HG02840 (cell line): ENCODE results near the gene TFCP2L1.

Experiments
- ATAC-seq: cut with Tn5 transposase; IDR thresholded peaks from one replicate; pipeline ENCODE4 v1.9.1; 2021; ENCODE audit warnings: mild to moderate bottlenecking, moderate library complexity, moderate number of reproducible peaks; ENCODE audit not compliant: unreplicated experiment, low FRiP score

Gene TFCP2L1

GRCh38 chr2:121201796-121202195 lies 83.2 kb downstream of the TFCP2L1 start:
- ATAC-seq, result no peak

GRCh38 chr2:121200419-121201315 lies 84.3 kb downstream of the TFCP2L1 start:
- no peak for ATAC-seq

GRCh38 chr2:121200011-121200347 lies 85.0 kb downstream of the TFCP2L1 start:
- ATAC-seq, result no peak

DNA sequence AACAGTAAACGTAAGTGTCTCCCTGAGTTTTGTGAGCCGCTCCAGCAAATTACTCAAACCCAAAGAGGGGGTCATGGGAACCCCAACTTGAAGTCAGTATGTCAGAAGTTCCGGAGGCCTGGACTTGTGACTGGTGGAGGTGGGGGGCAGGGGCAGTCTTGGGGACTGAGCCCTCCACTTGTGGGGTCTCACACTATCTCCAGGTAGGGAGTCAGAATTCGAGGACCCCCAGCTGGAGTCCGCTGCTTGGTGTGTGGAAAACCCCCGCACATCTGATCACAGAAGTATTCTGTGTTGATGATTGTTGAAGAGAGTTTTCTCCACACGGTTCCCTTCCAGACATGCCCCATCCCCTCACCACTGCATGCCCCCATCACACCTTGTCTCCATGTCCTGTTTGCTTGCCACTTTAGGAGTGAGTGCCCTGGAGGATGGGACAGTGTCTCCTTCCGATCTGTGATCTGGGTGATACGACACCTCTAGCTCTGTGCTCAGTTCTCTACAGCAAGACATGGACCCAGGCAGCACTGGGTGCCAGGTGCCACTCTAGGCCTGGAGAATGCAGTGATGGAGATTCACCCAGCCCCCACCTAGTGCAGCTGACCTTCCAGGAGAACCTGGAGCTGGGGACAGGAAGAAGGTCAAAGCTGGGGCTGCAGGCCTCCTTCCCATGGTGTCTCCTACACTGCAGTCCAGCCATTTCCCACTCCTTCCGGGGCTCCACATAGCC lies 85.6 kb downstream of the TFCP2L1 start:
- no peak for ATAC-seq

DNA sequence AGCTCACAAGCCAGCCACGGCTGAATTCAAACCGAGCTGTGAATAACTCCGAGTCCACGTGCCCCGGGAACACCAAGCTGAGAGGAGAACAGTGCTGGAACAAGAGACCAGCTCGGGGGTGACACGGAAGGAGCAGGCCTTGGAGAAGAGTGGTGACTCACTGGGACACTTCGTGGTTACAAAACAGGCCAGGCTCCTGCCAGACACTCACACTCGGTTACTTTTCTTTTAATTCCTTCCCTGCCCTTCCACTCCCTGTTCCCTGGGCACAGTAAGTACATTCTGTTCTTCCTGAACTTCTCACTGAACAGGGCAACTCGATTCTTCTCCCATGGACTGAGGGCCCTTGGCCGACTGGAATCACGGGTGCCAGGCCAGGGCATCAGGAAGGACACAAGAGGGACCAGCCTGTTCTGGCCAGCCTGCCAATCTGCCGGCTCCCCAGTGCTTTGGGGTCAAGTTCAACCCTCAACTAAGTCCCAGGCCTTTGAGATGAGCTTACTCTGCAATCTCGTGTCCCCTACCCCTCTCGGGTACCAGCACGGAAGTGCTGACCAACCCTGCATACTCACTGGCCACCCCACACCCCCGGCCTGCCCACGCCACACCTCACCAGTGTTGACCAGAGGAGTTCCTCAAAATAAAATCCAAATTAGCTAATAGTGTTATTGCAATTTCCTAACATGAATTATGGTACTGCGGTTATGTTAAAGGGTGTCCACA lies 87.5 kb downstream of the TFCP2L1 start:
- no peak for ATAC-seq

DNA sequence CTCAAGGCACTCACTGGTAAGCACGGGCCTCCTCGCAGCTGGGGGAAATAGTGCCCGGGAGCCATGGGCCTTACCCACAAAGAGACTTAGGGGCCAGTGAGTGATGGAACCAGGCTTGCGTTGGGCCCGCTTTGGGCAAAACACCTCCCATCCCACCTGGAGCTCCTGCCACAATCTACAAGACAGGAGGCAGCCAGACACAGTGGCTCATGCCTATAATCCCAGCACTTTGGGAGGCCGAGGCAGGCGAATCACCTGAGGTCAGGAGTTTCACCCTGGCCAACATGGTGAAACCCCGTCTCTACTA lies 88.2 kb downstream of the TFCP2L1 start:
- ATAC-seq, result no peak

DNA sequence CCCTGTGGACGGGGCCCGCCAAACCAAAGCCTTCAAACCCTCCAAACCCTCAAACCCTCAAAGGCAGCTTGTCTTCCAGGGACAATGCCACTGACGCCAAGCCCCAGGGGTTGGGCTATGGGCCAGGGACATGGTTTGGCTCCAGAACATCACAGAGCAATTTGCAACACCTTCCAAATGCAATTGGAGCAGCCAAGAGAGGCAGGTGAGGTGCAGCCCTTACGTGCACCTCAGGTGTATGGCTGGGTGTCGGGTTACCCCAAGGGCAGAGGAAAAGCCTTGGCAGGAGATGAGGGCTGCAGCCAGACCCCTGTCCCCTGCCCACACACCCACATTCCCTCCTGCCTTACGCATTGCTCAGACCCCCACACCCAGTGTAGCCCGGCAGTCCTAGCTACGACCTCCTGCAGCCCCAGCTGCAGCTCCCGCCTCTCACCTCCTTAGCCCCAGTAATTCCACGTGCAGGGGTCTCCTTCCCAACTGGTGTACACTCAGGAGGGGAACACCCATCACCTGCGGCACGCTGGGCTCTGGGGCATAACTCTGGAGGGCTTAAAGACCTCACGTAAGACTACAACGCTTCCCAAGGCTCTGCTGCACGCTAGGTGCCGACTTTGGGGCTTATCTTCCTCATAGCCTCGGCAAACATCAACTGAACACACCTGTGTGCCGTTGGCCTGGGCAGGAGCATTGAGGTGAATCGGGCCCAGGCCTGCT lies 88.7 kb downstream of the TFCP2L1 start:
- no peak for ATAC-seq

DNA sequence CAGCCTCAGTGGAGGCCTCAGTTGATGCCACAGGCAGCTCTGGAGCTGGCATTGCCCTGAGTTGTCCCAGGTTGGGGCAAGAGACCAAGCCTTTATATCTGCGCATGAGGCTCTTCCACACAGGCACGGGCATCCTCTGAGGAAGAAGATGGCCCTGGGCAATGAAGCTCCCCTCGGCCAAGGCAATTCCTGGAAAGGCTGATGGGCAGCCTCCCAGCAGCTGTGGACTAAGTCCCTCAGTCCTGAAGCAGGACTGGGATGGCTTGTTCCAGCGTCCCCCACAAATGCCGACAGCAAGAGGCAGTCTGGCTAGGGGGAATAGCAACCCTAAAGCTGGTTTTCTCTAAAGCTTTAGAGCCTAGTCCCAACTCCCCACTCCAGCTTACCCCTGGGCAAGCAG lies 90.0 kb downstream of the TFCP2L1 start:
- no peak for ATAC-seq

GRCh38 chr2:121194626-121195025 lies 90.4 kb downstream of the TFCP2L1 start:
- ATAC-seq, result no peak

GRCh38 chr2:121193185-121193584 lies 91.8 kb downstream of the TFCP2L1 start:
- no peak for ATAC-seq

- no peak for ATAC-seq
Measured at GRCh38 chr2:121192576-121192975, 92.4 kb downstream of the TFCP2L1 start.

- ATAC-seq, result no peak
Measured at GRCh38 chr2:121191191-121192170, 93.5 kb downstream of the TFCP2L1 start.

- ATAC-seq, result no peak
Measured at GRCh38 chr2:121189661-121190381, 95.2 kb downstream of the TFCP2L1 start.

DNA sequence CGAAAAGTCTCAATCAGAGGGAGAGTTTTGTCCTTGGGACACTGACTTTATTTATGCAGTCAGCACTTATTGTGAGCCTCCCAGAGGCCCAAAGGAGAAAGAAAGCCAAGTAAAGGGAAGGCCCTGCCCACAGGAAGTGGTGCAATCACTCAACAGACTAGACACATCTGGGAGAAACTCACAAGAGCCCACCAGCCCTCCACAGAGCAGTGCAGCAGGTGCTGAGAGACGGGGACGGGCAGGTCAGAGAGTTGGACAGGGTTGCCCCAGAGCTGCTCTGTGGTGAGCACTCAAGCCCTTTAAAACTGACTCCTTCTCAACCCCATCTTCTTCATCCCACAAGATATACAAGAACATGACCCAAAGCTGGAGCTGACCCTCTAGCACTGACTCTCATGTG lies 96.0 kb downstream of the TFCP2L1 start:
- ATAC-seq, result no peak

DNA sequence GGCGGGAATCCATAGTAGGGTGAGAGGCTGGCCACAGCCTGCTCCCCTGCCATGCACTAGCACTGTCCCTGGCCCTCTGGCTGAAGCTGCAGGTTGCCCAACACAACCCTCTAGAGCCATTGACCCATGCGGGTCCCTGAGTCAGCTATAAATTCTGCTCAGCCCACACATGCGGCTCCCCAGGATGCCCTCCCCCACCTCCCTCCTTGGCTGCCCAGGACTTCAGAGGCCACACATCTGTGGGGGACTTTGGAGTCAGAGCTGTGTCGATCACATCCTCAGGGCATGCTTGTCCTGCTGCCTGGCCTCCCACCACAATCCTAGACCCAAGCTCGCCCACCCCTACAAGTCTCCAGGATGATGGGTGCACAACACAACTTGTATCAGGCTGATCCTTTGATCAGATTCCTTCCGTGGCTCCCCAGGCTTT lies 97.0 kb downstream of the TFCP2L1 start:
- ATAC-seq, result no peak

- ATAC-seq, result no peak
Measured at GRCh38 chr2:121187351-121187981, 97.5 kb downstream of the TFCP2L1 start.

DNA sequence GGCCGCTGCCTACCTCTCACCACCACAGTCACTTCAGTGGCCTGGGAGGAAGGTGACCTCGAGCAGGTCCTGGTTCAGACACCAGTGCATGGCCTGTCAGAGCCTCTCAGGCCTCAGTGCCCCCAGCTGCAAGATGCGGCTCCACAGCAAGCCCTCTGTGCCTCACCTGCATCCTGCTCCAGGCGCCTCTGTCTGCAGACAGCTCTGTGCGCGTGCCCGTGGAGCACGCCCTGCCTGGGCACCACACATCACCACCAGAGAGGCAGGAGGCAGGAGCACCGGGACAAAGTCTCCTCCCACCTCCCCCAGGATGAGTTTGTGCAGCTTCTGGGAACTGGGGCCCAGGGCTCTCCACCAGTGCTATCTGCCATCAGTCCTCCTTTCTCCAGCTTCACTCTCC lies 98.7 kb downstream of the TFCP2L1 start:
- no peak for ATAC-seq

DNA sequence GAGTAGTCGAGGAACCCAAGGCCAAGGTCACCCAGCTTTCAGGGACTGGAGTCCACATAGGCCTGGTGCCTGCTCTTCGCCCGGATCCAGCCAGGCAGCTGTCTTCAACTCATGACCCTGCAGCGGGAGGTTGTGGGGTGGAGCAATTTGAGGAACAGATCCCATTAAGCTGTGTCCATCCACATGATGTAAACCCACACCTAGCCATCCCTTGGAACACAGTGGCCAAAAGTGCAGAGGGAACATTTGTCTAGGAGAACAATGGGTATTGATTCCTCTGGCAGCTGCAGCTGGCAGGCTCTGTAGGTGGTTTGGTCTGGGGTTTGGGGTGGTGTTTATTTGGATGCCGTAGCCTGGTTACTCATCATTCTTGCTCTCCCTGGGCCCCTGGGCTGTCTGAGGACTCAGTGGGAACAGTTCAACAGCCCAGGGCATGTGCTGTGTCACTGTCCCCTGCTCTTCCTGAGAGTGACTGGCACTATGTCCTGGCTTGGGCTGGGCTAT lies 99.4 kb downstream of the TFCP2L1 start:
- ATAC-seq, result no peak
